PC-9 (cell line): Measurements from ENCODE around the gene P4HA1.

ENCODE experiments used
- EZH2 ChIP-seq: fragments of 200-600 bp; sonication (generic); IDR thresholded peaks from 2 replicates; pipeline ENCODE4 v1.8.0; 2017; ENCODE audit warnings: antibody characterized with exemption, low read depth
- TF ChIP-seq, protein P1 (sequence below): fragments of 200-600 bp; sonication (generic); conservative IDR thresholded peaks from 2 replicates; pipeline ENCODE4 v1.6.1; 2017; ENCODE audit warnings: mixed run types, antibody characterized with exemption, mild to moderate bottlenecking, moderate library complexity

DNA sequence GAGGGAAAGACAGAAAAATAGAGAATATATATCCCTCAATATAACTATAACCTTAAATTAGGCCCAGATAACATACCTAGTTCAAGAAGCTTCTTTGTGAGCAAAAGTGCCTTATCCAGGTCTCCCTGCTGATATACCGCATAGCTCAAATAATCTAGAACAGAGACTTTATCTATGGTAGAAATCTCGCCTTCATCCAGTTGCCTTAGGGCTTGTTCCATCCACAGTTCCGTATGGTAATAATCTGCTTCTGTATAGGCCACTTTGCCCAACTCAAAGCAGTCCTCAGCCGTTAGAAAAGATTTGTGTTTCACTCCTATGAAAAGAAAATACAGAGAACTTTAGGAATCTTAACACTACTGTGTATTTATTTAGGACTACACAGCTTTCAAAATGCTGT is 43.4 kb downstream of the P4HA1 start:
- TF ChIP-seq, protein P1, sequence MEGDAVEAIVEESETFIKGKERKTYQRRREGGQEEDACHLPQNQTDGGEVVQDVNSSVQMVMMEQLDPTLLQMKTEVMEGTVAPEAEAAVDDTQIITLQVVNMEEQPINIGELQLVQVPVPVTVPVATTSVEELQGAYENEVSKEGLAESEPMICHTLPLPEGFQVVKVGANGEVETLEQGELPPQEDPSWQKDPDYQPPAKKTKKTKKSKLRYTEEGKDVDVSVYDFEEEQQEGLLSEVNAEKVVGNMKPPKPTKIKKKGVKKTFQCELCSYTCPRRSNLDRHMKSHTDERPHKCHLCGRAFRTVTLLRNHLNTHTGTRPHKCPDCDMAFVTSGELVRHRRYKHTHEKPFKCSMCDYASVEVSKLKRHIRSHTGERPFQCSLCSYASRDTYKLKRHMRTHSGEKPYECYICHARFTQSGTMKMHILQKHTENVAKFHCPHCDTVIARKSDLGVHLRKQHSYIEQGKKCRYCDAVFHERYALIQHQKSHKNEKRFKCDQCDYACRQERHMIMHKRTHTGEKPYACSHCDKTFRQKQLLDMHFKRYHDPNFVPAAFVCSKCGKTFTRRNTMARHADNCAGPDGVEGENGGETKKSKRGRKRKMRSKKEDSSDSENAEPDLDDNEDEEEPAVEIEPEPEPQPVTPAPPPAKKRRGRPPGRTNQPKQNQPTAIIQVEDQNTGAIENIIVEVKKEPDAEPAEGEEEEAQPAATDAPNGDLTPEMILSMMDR, result no peak
- no peak for TF ChIP-seq EZH2
